T-helper 22 cell (primary cell): ENCODE data around the gene AHSG.

Experiments used
- DNase-seq: peaks from one replicate; pipeline ENCODE4 v3.0.0-alpha.2; 2020; ENCODE audit warnings: low read depth

The AHSG gene

GRCh38 chr3:186642014-186642413 lies 29.2 kb downstream of the AHSG start:
- DNase-seq: no peak

- no peak for DNase-seq
Measured at GRCh38 chr3:186643493-186643892, 30.6 kb downstream of the AHSG start.

- no peak for DNase-seq
Measured at GRCh38 chr3:186644683-186645082, 31.8 kb downstream of the AHSG start.

GRCh38 chr3:186646106-186646505 lies 33.2 kb downstream of the AHSG start:
- no peak for DNase-seq

- no peak for DNase-seq
Measured at GRCh38 chr3:186646841-186647240, 34.0 kb downstream of the AHSG start.

GRCh38 chr3:186648851-186649250 lies 36.0 kb downstream of the AHSG start:
- DNase-seq: no peak

GRCh38 chr3:186651678-186652215 lies 38.9 kb downstream of the AHSG start:
- no peak for DNase-seq

GRCh38 chr3:186653080-186653707 lies 40.3 kb downstream of the AHSG start:
- DNase-seq: no peak

- DNase-seq: no peak
Measured at GRCh38 chr3:186653984-186654383, 41.1 kb downstream of the AHSG start.

- DNase-seq: no peak
Measured at GRCh38 chr3:186663361-186664118, 50.7 kb downstream of the AHSG start.

- no peak for DNase-seq
Measured at GRCh38 chr3:186664119-186664495, 51.2 kb downstream of the AHSG start.

- DNase-seq: no peak
Measured at GRCh38 chr3:186664506-186664905, 51.6 kb downstream of the AHSG start.

GRCh38 chr3:186665625-186666188 lies 52.8 kb downstream of the AHSG start, which contains the start of gene HRG:
TSS of gene HRG (plus strand) at chr3:186666014. CDS start at chr3:186666032, 18 bp downstream.
- DNase-seq: no peak

- DNase-seq: no peak
Measured at GRCh38 chr3:186668426-186668825, 55.6 kb downstream of the AHSG start.

- no peak for DNase-seq
Measured at GRCh38 chr3:186669378-186670084, 56.7 kb downstream of the AHSG start.

GRCh38 chr3:186670155-186670554 lies 57.3 kb downstream of the AHSG start:
- no peak for DNase-seq
